Breast epithelium (tissue), 3 donors: ENCODE measurements around the gene TFPI.

ENCODE experiments used
- POLR2A ChIP-seq: fragments of 450-650 bp; IDR thresholded peaks from one replicate; pipeline ENCODE4 v1.6.1; 2016; ENCODE audit warnings: antibody characterized with exemption, mild to moderate bottlenecking, moderate library complexity
- POLR2AphosphoS5 ChIP-seq, 3 donors: sonication (generic); formaldehyde crosslinking; IDR thresholded peaks; one replicate each; pipeline ENCODE4 v1.6.1; 2017; ENCODE audit warnings: antibody characterized with exemption in 3 of 3
- TF ChIP-seq, protein P1 (sequence below), 3 donors: fragments of 450-650 bp; IDR thresholded peaks; one replicate each; pipeline ENCODE4 v1.5.1; 2016 to 2017; ENCODE audit warnings: antibody characterized with exemption in 3 of 3, mild to moderate bottlenecking in 3 of 3, moderate library complexity in 3 of 3

DNA sequence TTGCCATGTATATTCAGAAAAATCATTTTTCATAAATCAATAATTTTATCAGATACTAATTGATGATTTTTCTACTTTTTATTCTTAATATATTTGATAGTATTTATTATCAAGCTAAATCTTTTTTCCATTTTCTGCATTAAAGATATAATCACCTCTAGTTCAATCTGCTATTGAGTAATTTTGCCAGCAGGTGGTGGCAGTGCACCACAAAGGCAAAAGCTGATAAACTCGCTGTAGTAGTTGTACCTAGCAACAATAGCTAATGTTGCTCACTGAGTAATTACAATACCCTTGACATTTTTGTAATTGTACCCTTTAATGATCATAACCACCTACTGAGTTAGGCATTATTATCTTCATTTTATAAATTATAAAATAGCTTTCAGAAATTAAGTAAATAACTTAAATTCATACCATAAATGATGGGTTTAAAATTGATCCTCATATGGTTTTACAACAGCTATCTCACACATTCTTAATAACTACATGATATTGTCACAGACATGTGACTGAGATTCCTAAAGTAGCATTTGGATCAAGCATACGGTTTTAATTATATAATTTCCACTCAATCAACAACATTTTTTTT is 54.2 kb downstream of the TFPI start:
- TF ChIP-seq, protein P1, sequence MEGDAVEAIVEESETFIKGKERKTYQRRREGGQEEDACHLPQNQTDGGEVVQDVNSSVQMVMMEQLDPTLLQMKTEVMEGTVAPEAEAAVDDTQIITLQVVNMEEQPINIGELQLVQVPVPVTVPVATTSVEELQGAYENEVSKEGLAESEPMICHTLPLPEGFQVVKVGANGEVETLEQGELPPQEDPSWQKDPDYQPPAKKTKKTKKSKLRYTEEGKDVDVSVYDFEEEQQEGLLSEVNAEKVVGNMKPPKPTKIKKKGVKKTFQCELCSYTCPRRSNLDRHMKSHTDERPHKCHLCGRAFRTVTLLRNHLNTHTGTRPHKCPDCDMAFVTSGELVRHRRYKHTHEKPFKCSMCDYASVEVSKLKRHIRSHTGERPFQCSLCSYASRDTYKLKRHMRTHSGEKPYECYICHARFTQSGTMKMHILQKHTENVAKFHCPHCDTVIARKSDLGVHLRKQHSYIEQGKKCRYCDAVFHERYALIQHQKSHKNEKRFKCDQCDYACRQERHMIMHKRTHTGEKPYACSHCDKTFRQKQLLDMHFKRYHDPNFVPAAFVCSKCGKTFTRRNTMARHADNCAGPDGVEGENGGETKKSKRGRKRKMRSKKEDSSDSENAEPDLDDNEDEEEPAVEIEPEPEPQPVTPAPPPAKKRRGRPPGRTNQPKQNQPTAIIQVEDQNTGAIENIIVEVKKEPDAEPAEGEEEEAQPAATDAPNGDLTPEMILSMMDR (IDR thresholded peaks at IDR 0.05): peak; percentile 16 to 85 (median 75)
- no peak for TF ChIP-seq POLR2A
- TF ChIP-seq POLR2AphosphoS5 (IDR thresholded peaks at IDR 0.05): no peak
